GM11168 (cell line): ENCODE data around the gene PILRA.

ENCODE experiments used
- in situ Hi-C: fragments of 300-500 bp; cut with MboI; formaldehyde crosslinking; loops from one replicate; pipeline ENCODE4 v1.12.0; 2022; ENCODE audit warnings: low sequenced_read_pairs; ENCODE audit not compliant: unreplicated experiment

PILRA gene

DNA sequence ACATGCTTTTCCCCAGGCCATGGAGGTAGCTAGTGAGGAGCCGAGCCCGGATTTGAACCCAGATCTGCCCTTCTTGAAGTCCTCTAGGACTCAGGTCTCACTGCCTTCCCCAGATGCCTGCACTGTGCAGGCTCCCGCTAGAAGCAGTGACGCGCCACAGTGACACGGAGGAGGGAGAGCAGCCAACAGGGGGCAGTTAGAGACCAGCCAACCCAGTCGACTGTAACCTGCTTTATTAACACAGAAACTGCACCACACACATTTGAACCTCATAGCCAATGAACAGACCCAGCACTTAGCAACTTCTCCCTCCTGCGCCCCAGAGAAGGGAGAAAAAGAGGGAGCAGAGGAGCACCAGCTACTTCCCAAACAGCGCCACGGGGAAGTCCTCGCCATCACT is 27.4 kb downstream of the PILRA start:
- in situ Hi-C loops = loop anchor here (10.0 kb wide), 1 partner anchor 46 kb away; the partner anchor contains the start of gene PILRB

DNA sequence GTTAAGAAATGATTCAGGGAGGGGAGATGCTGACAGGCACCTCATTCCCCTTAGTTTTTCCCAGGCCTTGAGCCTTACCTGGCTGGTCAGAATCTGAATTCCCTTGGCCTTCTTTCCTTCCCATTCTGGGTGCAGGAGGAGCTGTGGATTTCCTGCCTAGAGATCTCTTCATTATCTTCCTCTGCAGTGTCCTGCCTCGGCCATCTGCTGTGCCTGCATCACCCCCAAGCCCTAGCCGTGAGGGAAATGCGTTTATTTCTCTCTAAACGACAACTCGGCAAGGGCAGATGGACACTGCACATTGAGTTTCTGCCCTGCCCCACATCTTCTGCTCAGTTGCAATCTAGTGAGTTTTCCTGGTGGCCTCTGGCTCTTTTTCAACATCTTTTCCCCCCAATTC is 28.5 kb downstream of the PILRA start:
- in situ Hi-C loops = loop anchor here (10.0 kb wide), 1 partner anchor 47 kb away; the partner anchor contains the start of gene PILRB

DNA sequence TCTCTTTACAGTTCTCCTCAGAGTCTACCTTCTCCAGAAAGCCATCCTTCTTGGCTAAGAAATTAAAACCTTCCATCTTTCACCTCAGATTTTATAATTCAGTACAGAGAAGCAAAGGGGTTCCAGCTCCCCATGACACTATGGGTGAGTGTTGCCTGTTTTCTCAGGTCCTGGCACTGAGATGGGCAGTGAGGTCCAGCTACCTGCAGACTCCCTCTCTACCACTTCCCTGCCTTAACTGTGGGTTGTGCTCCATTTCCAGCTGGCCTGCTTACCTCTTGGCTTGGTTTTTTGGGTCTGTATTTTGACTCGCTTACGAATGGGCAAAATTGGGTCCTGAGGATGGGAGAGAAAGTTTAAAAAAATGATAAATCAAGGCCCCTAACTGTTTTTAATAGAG is 29.0 kb downstream of the PILRA start:
- in situ Hi-C loops = loop anchor here (10.0 kb wide), 1 partner anchor 47 kb away; the partner anchor contains the start of gene PILRB

DNA sequence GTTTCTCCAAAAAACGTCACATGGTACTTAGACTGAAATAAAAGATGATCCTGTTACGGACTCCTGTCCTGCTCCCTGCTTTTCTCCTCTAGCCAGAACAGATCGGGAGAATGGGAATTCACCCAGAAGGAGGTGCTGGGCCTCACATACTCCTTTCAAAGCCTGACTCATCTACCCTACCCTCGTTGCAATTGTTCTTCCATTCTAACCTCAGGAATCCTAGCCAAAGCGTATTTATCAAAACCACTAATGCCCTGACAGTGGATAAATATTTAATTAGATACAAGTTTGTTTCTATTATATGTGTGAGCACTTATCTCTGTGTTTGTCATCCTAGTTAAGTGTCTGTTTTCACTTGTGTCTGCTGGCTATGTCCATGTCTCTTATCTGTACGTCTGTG is 33.5 kb downstream of the PILRA start:
- in situ Hi-C loops = loop anchor here (5.0 to 10.0 kb wide), 2 partner anchors 34 to 52 kb away; partner anchors contain the start of genes PILRA and PILRB

DNA sequence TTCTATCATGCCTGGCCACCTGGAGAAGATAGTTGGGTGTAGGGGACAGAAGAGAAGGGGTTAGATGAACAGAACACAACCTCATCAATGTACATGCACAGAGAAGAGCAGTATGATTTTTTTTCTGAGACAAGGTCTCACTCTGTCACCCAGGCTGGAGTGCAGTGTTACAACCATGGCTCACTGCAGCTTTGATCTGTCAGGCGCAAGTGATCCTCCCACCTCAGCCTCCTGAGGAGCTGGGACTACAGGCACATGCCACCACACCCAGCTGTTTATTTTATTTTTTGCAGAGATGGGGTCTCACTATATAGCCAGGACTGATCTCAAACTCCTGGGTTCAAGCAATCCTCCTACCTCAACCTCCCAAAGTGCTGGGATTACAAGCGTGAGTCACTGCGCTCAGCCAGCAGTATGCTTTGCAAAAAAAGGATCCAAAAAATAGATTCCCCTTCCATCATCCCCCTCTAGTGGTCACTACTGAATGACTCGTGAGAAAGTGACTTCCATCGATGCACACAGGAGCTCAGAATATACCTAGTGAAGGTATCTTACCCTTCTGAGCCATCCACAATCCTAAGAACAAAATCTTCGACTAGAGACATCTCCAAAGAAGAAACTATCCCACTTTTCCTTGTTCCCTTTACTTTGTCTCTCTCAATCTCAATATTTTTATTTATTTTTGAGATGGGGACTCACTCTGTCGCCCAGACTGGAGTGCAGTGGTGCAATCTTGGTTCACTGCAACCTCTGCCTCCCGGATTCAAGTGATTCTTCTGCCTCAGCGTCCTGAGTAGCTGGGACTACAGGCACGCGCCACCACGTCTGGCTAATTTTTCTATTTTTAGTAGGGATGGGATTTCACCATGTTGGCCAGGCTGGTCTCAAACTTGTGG is 34.2 kb downstream of the PILRA start:
- in situ Hi-C loops = loop anchor here (5.0 to 10.0 kb wide), 2 partner anchors 35 to 53 kb away; partner anchors contain the start of genes PILRA and PILRB

DNA sequence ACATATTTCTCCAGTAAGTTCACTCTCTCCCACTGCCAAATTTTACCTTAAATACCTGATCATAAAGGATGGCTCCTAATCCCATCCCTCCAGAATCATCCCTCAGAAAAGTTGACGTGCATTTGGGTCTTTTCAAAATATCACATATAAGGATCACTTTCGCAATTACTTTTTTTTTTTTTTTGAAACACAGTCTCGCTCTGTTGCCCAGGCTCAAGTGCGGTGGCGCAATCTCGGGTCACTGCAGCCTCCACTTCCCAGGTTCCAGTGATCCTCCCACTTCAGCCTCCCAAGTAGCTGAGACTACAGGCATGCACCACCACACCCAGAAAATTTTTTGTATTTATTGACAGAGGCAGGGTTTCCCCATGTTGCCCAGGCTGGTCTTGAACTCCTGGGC is 37.8 kb downstream of the PILRA start:
- in situ Hi-C loops = no loop called here

DNA sequence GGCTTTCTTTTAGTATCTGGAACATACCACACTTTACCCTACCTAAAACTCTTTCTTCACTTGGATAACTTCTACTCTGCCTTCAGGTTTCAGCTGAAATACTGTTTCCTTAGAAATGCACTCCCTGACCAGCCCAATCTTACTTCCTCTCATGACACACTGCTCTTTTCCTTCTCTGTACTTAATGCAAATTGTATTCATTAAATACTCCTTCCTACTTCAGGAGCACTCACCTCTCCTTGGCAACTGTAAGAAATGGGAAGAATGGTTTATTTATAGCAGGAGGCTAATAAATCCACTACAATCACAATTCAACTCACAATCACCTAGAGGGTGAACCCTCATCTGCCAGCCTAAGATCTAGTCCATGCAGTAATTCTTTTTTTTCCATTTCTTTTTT is 40.1 kb downstream of the PILRA start:
- in situ Hi-C loops = no loop called here

DNA sequence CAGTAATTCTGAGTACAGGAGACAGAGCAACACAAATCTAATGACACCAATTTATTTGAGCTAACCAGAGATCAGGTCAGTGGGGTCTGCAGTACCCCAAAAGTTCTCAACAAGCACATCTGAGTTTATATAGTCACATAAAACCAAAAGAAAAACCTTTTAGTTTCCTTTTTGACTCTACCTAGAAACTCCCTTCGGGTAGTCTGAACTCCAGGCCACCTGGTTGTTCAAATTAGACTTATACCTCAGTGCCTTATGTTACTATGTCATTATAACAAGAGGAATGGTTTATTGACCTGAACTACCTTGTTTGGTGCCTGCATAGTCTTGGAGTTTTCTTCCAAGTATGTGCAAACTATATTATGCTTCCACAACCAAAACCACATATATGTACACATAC is 40.6 kb downstream of the PILRA start:
- in situ Hi-C loops = no loop called here

DNA sequence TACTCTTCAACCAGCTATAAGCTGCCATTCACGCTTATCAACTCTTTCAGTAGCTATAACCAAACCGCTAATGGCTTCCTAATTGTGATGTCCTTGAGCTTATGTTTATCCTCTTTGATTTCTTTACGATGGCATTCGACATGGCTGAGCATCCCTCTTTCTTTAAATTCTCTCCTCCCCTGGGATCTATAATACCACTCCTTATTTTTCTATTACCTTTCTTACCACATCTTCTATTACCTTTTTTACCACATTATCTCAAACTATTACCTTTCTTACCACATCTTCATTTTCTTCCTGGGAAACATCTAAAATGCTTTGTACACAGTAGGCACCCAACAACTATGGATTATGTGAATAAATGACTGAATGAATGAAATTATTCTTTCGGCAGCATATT is 42.2 kb downstream of the PILRA start:
- in situ Hi-C loops = no loop called here

DNA sequence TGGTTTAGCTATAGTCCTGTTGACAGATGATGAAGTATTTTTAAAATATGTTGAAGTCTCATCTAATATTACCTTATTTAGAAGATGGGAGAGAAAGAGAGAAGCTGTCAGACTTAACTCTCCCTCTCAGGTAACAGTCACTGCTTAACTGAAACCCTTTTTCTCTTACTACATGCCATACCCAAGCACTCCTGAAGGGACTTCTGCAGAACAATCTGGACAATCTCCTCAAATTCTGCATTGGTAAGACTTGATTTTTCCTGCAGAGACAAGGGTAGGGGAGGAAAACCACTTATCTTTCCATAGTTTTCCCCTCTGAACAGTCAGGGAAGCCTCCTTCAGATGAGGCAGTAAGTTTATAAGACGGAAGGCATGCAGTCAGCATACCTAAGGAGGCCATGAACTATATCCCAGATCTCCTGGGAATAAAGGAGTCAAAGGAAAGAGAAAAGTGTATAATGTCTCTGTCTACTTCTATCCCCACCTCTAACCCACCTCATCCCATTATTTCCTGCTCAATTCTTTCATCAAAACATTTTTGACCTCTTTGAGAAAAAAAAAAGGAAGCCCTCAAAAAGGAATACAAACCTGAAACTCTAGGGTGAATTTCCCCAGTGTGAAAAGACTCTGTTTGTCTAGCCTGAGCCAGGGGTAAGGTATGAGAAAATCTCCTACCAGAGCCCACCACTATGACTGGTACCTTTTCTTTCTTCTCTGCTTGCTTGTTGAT is 45.8 kb downstream of the PILRA start:
- in situ Hi-C loops = no loop called here

DNA sequence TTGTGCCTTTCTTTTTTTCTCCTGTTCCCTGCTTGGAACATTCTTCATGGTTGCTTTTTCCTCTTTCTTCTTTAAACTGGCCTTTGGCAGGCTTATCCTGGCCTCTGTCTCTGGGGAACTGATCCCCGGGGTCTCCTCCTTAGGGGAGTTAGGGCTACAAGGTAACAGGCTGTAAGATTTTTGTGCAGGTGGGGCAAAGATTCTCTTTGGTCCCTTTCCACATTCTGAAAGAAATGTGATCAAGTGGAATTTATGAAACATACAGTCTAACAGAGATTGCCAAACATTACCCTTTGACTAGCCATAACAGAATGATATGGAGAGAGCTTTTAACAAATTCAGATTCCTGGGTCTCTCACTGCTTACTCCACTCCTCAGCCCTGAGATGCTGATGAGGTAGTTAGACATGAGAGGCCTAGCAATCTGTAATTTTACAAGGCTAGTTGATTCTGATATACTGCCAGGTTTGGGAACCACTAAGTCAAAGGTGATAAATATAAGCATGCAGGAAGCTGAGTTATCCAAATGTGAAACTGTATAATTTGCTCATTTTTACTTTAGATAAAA is 46.5 kb downstream of the PILRA start:
- in situ Hi-C loops = no loop called here

DNA sequence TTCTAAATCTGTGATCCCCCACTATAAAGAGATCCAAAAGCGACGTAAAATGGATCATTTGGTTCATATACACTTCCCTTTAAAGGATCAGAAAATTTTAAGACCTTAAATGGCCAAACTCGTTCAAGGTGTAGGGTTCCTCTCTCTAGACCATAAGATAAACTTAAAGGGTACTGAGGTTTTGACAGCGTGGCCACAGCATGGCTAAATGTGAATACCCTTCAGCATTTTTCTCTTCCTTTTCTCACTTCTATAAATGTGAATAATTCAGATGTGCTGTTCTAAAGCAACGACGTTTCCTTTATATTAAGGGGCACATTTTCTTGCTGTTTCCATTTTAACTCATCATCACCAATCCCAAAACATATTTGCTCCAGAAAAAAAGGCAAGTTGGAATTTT is 50.0 kb downstream of the PILRA start:
- in situ Hi-C loops = no loop called here

DNA sequence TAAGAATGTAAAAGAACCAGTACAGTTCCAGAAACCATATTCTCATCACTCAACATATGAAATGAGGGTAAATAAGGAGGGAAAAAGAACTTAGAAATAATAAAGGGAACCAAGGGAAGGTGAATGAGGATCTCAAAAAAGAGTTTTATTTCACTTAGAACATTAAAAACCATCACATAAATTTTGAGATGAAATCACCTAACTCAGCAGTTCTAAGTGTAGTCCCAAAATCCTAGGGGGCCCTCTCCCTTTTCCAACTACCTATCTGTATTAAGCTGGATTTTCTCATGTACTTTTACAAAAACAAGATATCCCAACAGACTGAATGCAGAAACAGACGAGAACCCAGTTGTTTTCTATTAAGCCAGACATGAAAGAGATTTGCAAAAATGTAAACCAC is 52.1 kb downstream of the PILRA start:
- in situ Hi-C loops = no loop called here

DNA sequence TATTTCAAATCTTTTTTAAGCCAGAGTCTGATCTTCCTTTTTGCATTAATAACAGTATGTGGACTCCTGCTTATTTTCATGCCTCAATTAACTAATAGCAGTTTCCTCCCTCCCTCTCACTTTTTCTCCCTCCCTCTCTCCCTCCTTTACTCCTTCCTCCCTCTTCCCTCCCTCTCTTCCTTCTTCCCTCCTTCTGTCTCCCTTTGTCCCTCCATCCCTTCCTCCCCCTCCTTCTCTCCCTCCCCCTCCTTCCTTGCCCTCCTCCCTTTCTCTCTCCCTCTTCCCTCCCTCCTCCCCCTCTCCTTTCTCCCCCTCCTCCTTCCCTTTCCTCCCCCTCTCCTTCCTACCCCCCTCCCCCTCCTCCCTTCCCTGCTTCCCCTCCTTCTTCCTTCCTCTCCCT is 53.2 kb downstream of the PILRA start:
- in situ Hi-C loops = no loop called here

DNA sequence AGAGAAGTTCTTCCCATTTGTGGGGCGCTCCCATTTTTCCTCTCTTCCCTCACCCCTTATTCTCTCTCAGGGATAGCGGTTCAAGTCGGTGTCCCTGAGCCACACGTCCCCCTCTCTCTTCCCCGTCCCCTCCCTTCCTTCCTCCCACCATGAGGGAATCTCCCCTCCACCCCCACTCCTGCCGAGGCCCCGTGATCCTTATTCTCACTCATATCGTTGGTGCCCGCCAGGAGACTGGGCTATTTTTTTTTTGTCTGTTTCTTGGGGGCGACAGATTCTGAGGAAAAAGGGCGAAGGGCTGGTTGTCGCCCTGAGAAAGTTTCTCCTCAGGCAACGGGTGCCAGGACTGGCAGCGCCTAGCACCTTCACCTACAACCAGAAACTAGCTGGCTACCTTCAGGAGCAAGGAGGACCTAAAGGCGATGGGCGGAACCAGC is 54.5 kb downstream of the PILRA start:
- in situ Hi-C loops = no loop called here

DNA sequence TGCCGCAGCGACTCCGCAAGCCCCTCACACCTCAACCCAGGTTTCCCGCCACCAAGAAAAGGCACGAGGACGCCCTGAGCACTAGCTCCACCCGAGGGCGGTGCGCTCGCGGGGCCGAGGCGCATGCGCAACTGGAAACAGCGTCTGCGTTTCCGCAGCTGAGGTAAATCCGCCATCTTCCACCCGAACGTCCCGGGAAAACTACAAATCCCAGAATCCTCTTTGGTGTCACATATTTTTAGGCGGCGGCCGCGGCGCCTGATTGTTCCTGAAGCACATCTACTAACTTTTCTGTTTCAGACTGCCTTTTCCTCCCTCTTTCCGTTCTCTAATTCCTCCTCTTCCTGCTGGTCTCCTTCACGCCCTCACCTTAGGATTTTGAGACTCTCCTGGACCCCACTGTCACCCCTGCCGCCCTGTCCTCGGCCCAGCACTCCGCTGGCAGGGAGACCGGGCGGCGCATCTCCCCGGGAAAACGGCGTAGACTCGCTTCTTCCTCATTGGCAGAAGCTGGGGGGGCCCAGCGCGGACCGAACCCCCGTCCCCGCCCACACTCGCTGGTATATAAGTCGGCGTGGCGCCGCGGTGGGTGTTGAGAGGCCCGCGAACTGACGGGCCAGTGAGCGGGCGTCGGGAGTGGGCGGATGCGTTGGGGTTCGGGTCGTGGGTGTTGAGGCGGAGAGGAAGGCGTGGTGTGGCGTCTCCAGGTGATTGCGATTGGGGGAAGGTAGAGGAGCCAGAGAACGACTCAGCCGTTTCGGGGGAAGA is 55.1 kb downstream of the PILRA start, which contains the start of gene ZCWPW1:
Gene ZCWPW1 (minus strand): TSS at position 505 of the 768 bp plus-strand sequence. CDS start 8,054 bp downstream, outside the sequence.
- in situ Hi-C loops = no loop called here

DNA sequence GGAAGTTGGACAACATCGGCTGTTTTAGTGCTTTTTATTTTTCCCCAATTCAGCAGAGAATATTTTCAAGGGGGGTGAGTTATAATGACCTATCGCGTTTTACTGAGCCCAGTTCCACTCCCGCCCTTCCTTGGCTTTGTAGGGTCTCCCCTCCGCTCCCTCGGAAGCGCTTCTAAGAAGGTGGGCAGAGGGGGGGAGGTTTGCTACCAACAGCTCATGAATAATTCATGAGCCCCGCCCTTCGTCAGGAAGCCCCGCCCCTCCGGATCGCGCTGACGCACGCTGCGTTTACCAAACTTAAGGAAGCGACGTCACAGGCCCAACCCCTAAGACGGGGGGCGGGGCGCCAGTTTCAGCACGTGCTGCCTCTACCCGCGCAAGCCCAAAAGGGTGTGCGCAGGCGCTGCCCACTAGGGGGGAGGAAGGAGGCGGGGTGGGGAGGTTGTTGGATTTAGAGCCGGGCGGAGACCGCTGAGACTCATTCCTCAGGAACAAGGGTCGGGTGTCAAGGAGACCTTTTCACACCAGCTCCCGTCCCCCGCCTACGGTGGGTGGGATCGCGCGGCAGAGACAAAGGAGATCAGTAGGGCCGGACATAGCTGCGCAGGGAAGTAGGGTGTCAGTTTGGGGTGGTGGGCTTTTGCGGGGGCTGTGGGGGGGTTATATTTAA is 55.8 kb downstream of the PILRA start:
- in situ Hi-C loops = no loop called here

DNA sequence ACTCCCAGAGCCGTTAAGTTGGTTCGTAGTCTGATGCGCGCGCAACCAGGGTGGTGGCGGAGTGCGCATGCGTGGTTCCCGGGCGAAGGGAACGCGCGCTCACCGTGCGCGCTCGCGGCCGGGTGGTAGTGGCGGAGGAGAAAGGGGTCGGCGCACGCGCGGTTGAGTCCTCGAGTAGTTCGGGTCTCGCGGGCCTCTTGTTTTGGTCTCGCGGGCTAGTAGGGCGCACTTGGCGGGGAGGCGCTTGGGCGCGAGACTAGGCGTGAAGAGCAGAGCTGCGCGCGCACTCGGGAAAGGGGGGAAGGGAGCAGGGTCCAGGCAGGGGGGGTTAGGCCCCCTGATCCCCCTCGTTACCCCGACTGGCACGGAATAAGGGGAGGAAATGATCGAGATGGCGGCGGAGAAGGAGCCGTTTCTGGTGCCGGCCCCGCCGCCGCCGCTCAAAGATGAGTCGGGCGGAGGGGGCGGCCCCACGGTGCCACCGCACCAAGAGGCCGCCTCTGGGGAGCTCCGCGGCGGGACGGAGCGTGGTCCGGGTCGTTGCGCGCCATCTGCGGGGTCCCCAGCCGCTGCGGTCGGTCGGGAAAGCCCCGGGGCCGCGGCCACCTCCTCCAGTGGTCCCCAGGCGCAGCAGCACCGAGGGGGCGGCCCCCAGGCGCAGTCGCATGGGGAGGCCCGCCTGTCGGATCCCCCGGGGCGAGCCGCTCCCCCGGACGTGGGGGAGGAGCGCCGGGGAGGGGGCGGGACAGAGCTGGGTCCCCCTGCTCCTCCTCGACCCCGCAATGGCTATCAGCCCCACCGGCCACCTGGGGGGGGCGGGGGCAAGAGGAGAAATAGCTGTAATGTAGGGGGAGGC is 56.6 kb downstream of the PILRA start, which contains the start of gene MEPCE:
Gene MEPCE (plus strand): TSS at position 195 of the 856 bp plus-strand sequence. CDS start 188 bp downstream, at position 383.
- in situ Hi-C loops = no loop called here
